ENCODE results near the gene HAUS3.

- TF ChIP-seq, protein P1, sequence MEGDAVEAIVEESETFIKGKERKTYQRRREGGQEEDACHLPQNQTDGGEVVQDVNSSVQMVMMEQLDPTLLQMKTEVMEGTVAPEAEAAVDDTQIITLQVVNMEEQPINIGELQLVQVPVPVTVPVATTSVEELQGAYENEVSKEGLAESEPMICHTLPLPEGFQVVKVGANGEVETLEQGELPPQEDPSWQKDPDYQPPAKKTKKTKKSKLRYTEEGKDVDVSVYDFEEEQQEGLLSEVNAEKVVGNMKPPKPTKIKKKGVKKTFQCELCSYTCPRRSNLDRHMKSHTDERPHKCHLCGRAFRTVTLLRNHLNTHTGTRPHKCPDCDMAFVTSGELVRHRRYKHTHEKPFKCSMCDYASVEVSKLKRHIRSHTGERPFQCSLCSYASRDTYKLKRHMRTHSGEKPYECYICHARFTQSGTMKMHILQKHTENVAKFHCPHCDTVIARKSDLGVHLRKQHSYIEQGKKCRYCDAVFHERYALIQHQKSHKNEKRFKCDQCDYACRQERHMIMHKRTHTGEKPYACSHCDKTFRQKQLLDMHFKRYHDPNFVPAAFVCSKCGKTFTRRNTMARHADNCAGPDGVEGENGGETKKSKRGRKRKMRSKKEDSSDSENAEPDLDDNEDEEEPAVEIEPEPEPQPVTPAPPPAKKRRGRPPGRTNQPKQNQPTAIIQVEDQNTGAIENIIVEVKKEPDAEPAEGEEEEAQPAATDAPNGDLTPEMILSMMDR (conservative IDR thresholded peaks at IDR 0.05; ENCODE audit: low read depth in 2 of 2) = no peak
- TF ChIP-seq REST (IDR thresholded peaks at IDR 0.05; ENCODE audit: unreplicated experiment) (no peak), JUNB (IDR thresholded peaks at IDR 0.05; ENCODE audit: unreplicated experiment) (no peak), EZH2 (IDR thresholded peaks at IDR 0.05; ENCODE audit: low read depth, unreplicated experiment) (no peak), EZH2phosphoT487 (IDR thresholded peaks at IDR 0.05; ENCODE audit: unreplicated experiment) (no peak), POLR2AphosphoS5 (IDR thresholded peaks at IDR 0.05; ENCODE audit: low read depth) (no peak), CREB1 (CRISPR knock-in tag; IDR thresholded peaks at IDR 0.05; ENCODE audit: low read depth) (no peak), ZNF114 (CRISPR knock-in tag; IDR thresholded peaks at IDR 0.05) (no peak), ZNF331 (CRISPR knock-in tag; IDR thresholded peaks at IDR 0.05; ENCODE audit: low read depth) (no peak), ETS1 (IDR thresholded peaks at IDR 0.05) (no peak), NANOG (IDR thresholded peaks at IDR 0.05; ENCODE audit: borderline replicate concordance) (no peak)
Measured at GRCh38 chr4:2267320-2267811, 25.4 kb upstream of the HAUS3 start.
